DOHH2 (cell line): Measurements from ENCODE around the gene FAM107B.
A peak's percentile ranks its signal among the peaks of the same experiment; 100 is the strongest.

ENCODE experiments used
- EZH2phosphoT487 ChIP-seq: fragments of 200-600 bp; sonication (generic); IDR thresholded peaks from 2 replicates; pipeline ENCODE4 v1.6.1; 2017; ENCODE audit warnings: borderline replicate concordance, mild to moderate bottlenecking, antibody characterized with exemption, low read length, moderate library complexity, mixed read lengths
- TF ChIP-seq, protein P1 (sequence below): fragments of 200-600 bp; sonication (generic); IDR thresholded peaks from one replicate; pipeline ENCODE4 v1.5.1; 2014; ENCODE audit warnings: antibody characterized with exemption, mild to moderate bottlenecking, low read depth, low read length; ENCODE audit not compliant: poor library complexity, severe bottlenecking

DNA sequence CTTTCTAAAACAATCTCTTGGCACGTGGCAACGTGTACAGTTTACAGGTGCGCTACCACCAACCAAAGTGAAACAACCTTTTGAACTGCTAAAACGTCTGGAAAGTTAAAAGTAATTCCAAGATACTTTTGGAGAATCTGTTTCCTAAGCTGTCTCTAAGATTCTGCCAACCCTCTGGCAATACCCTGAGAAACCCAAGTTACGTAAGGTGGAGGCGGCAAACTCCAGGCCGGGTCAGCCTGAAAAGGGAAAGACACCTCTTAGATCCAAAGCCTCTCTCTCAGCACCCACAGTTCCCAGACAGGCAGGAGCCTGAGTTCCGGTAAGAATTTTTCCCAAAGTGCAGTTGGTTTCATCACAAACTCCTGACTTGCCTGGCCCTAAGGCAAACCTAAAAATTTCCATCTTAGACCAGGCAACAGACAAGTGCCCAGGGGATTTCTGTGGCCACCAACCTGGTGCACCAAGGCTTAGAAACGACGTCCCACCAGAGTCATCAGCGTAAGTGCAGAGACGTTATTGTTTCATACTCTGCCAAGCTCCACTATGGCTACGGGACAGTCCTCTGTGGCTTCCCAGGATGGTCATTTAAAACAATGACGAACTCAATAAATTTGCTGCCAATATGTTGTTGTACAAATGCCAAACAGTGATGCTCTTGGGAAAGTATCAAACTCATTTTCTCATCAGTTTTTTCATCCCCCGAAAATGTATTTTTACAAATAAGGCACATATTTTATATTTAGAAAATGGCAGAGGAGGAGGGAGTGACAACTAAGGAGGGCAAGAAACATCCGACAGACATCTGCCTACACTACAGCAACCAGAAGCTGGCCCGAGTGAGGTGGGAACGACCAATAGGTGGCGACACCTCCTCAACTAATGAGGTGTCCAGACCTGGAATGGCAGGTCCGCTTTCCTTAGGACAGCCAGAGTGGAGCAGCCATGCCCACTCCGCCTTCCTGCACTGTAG, 238.2 kb downstream of the FAM107B start:
- TF ChIP-seq, protein P1, sequence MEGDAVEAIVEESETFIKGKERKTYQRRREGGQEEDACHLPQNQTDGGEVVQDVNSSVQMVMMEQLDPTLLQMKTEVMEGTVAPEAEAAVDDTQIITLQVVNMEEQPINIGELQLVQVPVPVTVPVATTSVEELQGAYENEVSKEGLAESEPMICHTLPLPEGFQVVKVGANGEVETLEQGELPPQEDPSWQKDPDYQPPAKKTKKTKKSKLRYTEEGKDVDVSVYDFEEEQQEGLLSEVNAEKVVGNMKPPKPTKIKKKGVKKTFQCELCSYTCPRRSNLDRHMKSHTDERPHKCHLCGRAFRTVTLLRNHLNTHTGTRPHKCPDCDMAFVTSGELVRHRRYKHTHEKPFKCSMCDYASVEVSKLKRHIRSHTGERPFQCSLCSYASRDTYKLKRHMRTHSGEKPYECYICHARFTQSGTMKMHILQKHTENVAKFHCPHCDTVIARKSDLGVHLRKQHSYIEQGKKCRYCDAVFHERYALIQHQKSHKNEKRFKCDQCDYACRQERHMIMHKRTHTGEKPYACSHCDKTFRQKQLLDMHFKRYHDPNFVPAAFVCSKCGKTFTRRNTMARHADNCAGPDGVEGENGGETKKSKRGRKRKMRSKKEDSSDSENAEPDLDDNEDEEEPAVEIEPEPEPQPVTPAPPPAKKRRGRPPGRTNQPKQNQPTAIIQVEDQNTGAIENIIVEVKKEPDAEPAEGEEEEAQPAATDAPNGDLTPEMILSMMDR: peak; percentile 82
- no peak for TF ChIP-seq EZH2phosphoT487
